WERI-Rb-1 (cell line): ENCODE results near the gene EFCAB11.

Experiments
- DNase-seq: peaks from one replicate; pipeline ENCODE4 v3.0.0-alpha.2; 2020
- H3K27ac ChIP-seq: fragments of 250-450 bp; sonication (Bioruptor Pico); 2 replicates; pipeline ENCODE4 v1.5.1; 2020; ENCODE audit warnings: mild to moderate bottlenecking, moderate library complexity
- H3K27me3 ChIP-seq: fragments of 250-450 bp; sonication (Bioruptor Pico); 2 replicates; pipeline ENCODE4 v1.5.1; 2021; ENCODE audit warnings: mild to moderate bottlenecking, low read depth, moderate library complexity; ENCODE audit not compliant: insufficient read depth, severe bottlenecking
- H3K36me3 ChIP-seq: fragments of 250-450 bp; sonication (Bioruptor Pico); 2 replicates; pipeline ENCODE4 v1.5.1; 2020; ENCODE audit warnings: mild to moderate bottlenecking, moderate library complexity
- H3K4me3 ChIP-seq: 2 replicates; pipeline ENCODE4 v1.5.1; 2011; ENCODE audit warnings: low read depth, mild to moderate bottlenecking, control low read depth, low read length
- H3K9me3 ChIP-seq: fragments of 250-450 bp; sonication (Bioruptor Pico); 2 replicates; pipeline ENCODE4 v1.5.1; 2021; ENCODE audit warnings: mild to moderate bottlenecking, moderate library complexity; ENCODE audit not compliant: severe bottlenecking
- CTCF ChIP-seq: IDR thresholded peaks from 2 replicates; pipeline ENCODE4 v1.5.1; 2011; ENCODE audit warnings: low read depth, mild to moderate bottlenecking, control low read depth, inconsistent platforms, low read length

EFCAB11 gene

GRCh38 chr14:89924268-89924667 lies 30.3 kb downstream of the EFCAB11 start:
- Histone ChIP-seq H3K36me3 (0 out of 2 replicates have a peak, but pooled peaks cover 2% of the 10 kb centered on the region), H3K9me3 (no peaks in the 10 kb centered on the region), H3K27ac (no peak overlapping the region), H3K27me3 (no peaks in the 10 kb centered on the region), H3K4me3 (no peak overlapping the region)
- DNase-seq, result no peak
- TF ChIP-seq CTCF, result no peak

- no peak overlapping the region for H3K27ac ChIP-seq
- H3K9me3 ChIP-seq, result no peaks in the 10 kb centered on the region
- 0 out of 2 replicates have a peak, but pooled peaks cover 2% of the 10 kb centered on the region for H3K36me3 ChIP-seq
- H3K27me3 ChIP-seq, result no peaks in the 10 kb centered on the region
- TF ChIP-seq CTCF, result no peak
- DNase-seq, result no peak
- H3K4me3 ChIP-seq, result no peak overlapping the region
Measured at GRCh38 chr14:89922031-89922907, 32.3 kb downstream of the EFCAB11 start.

- Histone ChIP-seq H3K4me3 (no peak overlapping the region), H3K27ac (no peak overlapping the region), H3K9me3 (no peaks in the 10 kb centered on the region), H3K36me3 (0 out of 2 replicates have a peak, but pooled peaks cover 2% of the 10 kb centered on the region), H3K27me3 (no peaks in the 10 kb centered on the region)
- DNase-seq, result no peak
- no peak for TF ChIP-seq CTCF
Measured at GRCh38 chr14:89921346-89921745, 33.2 kb downstream of the EFCAB11 start.

- Histone ChIP-seq H3K9me3 (no peaks in the 10 kb centered on the region), H3K27ac (no peak overlapping the region), H3K4me3 (no peak overlapping the region), H3K27me3 (no peaks in the 10 kb centered on the region), H3K36me3 (0 out of 2 replicates have a peak, but pooled peaks cover 2% of the 10 kb centered on the region)
- no peak for TF ChIP-seq CTCF
- DNase-seq, result no peak
Measured at GRCh38 chr14:89920056-89920455, 34.5 kb downstream of the EFCAB11 start.

- no peak overlapping the region for H3K4me3 ChIP-seq
- H3K9me3 ChIP-seq, result no peaks in the 10 kb centered on the region
- TF ChIP-seq CTCF, result no peak
- H3K27ac ChIP-seq, result no peak overlapping the region
- DNase-seq, result no peak
- no peaks in the 10 kb centered on the region for H3K27me3 ChIP-seq
- H3K36me3 ChIP-seq, result no peaks in the 10 kb centered on the region
Measured at GRCh38 chr14:89918721-89919120, 35.8 kb downstream of the EFCAB11 start.
